ENCODE data around the gene SIRT3. TPM values are rescaled to one million over a fixed set of nuclear protein-coding genes. Genes with fewer than 3 reads are reported as not detected.

SIRT3 gene
- total RNA-seq, 2 donors from 2014 or later: 16.1 to 22.0 TPM

GRCh38 chr11:216081-216974, 19.8 kb downstream of the SIRT3 start:
- H3K27ac ChIP-seq: no peak overlapping the region
- TF ChIP-seq, protein P1, sequence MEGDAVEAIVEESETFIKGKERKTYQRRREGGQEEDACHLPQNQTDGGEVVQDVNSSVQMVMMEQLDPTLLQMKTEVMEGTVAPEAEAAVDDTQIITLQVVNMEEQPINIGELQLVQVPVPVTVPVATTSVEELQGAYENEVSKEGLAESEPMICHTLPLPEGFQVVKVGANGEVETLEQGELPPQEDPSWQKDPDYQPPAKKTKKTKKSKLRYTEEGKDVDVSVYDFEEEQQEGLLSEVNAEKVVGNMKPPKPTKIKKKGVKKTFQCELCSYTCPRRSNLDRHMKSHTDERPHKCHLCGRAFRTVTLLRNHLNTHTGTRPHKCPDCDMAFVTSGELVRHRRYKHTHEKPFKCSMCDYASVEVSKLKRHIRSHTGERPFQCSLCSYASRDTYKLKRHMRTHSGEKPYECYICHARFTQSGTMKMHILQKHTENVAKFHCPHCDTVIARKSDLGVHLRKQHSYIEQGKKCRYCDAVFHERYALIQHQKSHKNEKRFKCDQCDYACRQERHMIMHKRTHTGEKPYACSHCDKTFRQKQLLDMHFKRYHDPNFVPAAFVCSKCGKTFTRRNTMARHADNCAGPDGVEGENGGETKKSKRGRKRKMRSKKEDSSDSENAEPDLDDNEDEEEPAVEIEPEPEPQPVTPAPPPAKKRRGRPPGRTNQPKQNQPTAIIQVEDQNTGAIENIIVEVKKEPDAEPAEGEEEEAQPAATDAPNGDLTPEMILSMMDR (IDR thresholded peaks at IDR 0.05): no peak
- ATAC-seq (ENCODE audit: insufficient number of reproducible peaks, low FRiP score, low read depth) (no peak), DNase-seq (ENCODE audit: low spot score) (no peak)
- no peaks in the 10 kb centered on the region for H3K9me3 ChIP-seq
- peaks cover 48% of the 10 kb centered on the region for H3K36me3 ChIP-seq
- H3K4me1 ChIP-seq (ENCODE audit: control insufficient read depth in 1 of 2, low read depth in 2 of 2): peaks cover 0 to 6% of the 10 kb centered on the region in 2 donors
- no peak overlapping the region for H3K4me3 ChIP-seq
- no peaks in the 10 kb centered on the region for H3K27me3 ChIP-seq (replicated peaks; ENCODE audit: insufficient read depth)

- Histone ChIP-seq H3K4me3 (no peak overlapping the region), H3K36me3 (peaks cover 55% of the 10 kb centered on the region), H3K27ac (no peak overlapping the region), H3K4me1 (ENCODE audit: control insufficient read depth in 1 of 2, low read depth in 2 of 2) (peaks cover 4 to 14% of the 10 kb centered on the region in 2 donors), H3K27me3 (replicated peaks; ENCODE audit: insufficient read depth) (no peaks in the 10 kb centered on the region), H3K9me3 (no peaks in the 10 kb centered on the region)
- TF ChIP-seq, protein P1 (IDR thresholded peaks at IDR 0.05): no peak
- ATAC-seq (ENCODE audit: insufficient number of reproducible peaks, low FRiP score, low read depth) (no peak), DNase-seq (ENCODE audit: low spot score) (no peak)
Observed at GRCh38 chr11:215581-216037, 20.5 kb downstream of the SIRT3 start.

GRCh38 chr11:214083-214482, 22.1 kb downstream of the SIRT3 start:
- DNase-seq (ENCODE audit: low spot score): no peak
- H3K9me3 ChIP-seq: no peaks in the 10 kb centered on the region
- TF ChIP-seq, protein P1 (IDR thresholded peaks at IDR 0.05): no peak
- peaks cover 59% of the 10 kb centered on the region for H3K36me3 ChIP-seq
- no peak overlapping the region for H3K27ac ChIP-seq
- ATAC-seq (ENCODE audit: insufficient number of reproducible peaks, low FRiP score, low read depth): no peak
- H3K27me3 ChIP-seq (replicated peaks; ENCODE audit: insufficient read depth): no peaks in the 10 kb centered on the region
- H3K4me1 ChIP-seq (ENCODE audit: control insufficient read depth in 1 of 2, low read depth in 2 of 2): peaks cover 18 to 29% of the 10 kb centered on the region in 2 donors
- H3K4me3 ChIP-seq: no peak overlapping the region

- no peak overlapping the region for H3K4me3 ChIP-seq
- no peak for ATAC-seq (ENCODE audit: insufficient number of reproducible peaks, low FRiP score, low read depth)
- no peaks in the 10 kb centered on the region for H3K9me3 ChIP-seq
- TF ChIP-seq, protein P1 (IDR thresholded peaks at IDR 0.05): no peak
- no peaks in the 10 kb centered on the region for H3K27me3 ChIP-seq (replicated peaks; ENCODE audit: insufficient read depth)
- peaks cover 53% of the 10 kb centered on the region for H3K36me3 ChIP-seq
- H3K27ac ChIP-seq: no peak overlapping the region
- DNase-seq (ENCODE audit: low spot score): no peak
- peaks cover 18 to 30% of the 10 kb centered on the region in 2 donors for H3K4me1 ChIP-seq (ENCODE audit: control insufficient read depth in 1 of 2, low read depth in 2 of 2)
Observed at GRCh38 chr11:213111-213510, 23.0 kb downstream of the SIRT3 start.

Data from thoracic aorta (tissue), 2 donors.